ENCODE results near the gene DIP2C. TPM values are rescaled to one million over a fixed set of nuclear protein-coding genes. Genes with fewer than 3 reads are reported as not detected.
"Not testable (repeated sequence)": the region's sequence is repeated elsewhere in the genome, so short reads cannot be mapped to it uniquely, and the experiment has no call there.

The DIP2C gene
- total and polyA plus RNA-seq, 2 experiments from 2014 or later = 9.1 to 15.8 TPM

GRCh38 chr10:586716-587115 is 102.8 kb downstream of the DIP2C start:
- no peak for TF ChIP-seq CTCF (IDR thresholded peaks at IDR 0.05; ENCODE audit: low read depth, low read length)
- Histone ChIP-seq H3K27me3 (no peaks in the 10 kb centered on the region), H3K36me3 (no peaks in the 10 kb centered on the region), H3K9me3 (ENCODE audit: low read depth) (no peaks in the 10 kb centered on the region), H3K27ac (no peak overlapping the region), H3K4me1 (ENCODE audit: low read depth) (peaks cover 5% of the 10 kb centered on the region), H3K4me3 (no peak overlapping the region)
- no peak for DNase-seq (ENCODE audit: low read depth in 1 of 2, low spot score in 1 of 2)

GRCh38 chr10:586151-586550 is 103.3 kb downstream of the DIP2C start:
- Histone ChIP-seq H3K27ac (no peak overlapping the region), H3K4me3 (no peak overlapping the region), H3K36me3 (no peaks in the 10 kb centered on the region), H3K4me1 (ENCODE audit: low read depth) (peaks cover 5% of the 10 kb centered on the region), H3K9me3 (ENCODE audit: low read depth) (no peaks in the 10 kb centered on the region), H3K27me3 (no peaks in the 10 kb centered on the region)
- no peak for DNase-seq (ENCODE audit: low read depth in 1 of 2, low spot score in 1 of 2)
- no peak for TF ChIP-seq CTCF (IDR thresholded peaks at IDR 0.05; ENCODE audit: low read depth, low read length)

- H3K4me1 ChIP-seq (ENCODE audit: low read depth) = peaks cover 5% of the 10 kb centered on the region
- no peaks in the 10 kb centered on the region for H3K36me3 ChIP-seq
- no peak overlapping the region for H3K4me3 ChIP-seq
- H3K27ac ChIP-seq = no peak overlapping the region
- no peak for DNase-seq (ENCODE audit: low read depth in 1 of 2, low spot score in 1 of 2)
- no peaks in the 10 kb centered on the region for H3K9me3 ChIP-seq (ENCODE audit: low read depth)
- no peaks in the 10 kb centered on the region for H3K27me3 ChIP-seq
- no peak for TF ChIP-seq CTCF (IDR thresholded peaks at IDR 0.05; ENCODE audit: low read depth, low read length)
Measured at GRCh38 chr10:585502-585901, 104.0 kb downstream of the DIP2C start.

- not testable (repeated sequence) for H3K4me1 ChIP-seq (ENCODE audit: low read depth); H3K27ac ChIP-seq; H3K36me3 ChIP-seq; DNase-seq (ENCODE audit: low read depth in 1 of 2, low spot score in 1 of 2); H3K9me3 ChIP-seq (ENCODE audit: low read depth); H3K27me3 ChIP-seq; H3K4me3 ChIP-seq
Measured at GRCh38 chr10:584497-585290, 104.8 kb downstream of the DIP2C start.

GRCh38 chr10:583433-583832 is 106.0 kb downstream of the DIP2C start:
- no peak for DNase-seq (ENCODE audit: low read depth in 1 of 2, low spot score in 1 of 2)
- no peak for TF ChIP-seq CTCF (IDR thresholded peaks at IDR 0.05; ENCODE audit: low read depth, low read length)
- H3K36me3 ChIP-seq = no peaks in the 10 kb centered on the region
- H3K27me3 ChIP-seq = no peaks in the 10 kb centered on the region
- H3K27ac ChIP-seq = no peak overlapping the region
- peaks cover 3% of the 10 kb centered on the region for H3K4me1 ChIP-seq (ENCODE audit: low read depth)
- no peaks in the 10 kb centered on the region for H3K9me3 ChIP-seq (ENCODE audit: low read depth)
- no peak overlapping the region for H3K4me3 ChIP-seq

GRCh38 chr10:581776-582330 is 107.6 kb downstream of the DIP2C start:
- no peak for TF ChIP-seq CTCF (IDR thresholded peaks at IDR 0.05; ENCODE audit: low read depth, low read length)
- Histone ChIP-seq H3K9me3 (ENCODE audit: low read depth) (no peaks in the 10 kb centered on the region), H3K27me3 (no peaks in the 10 kb centered on the region), H3K4me3 (no peak overlapping the region), H3K4me1 (ENCODE audit: low read depth) (no peaks in the 10 kb centered on the region), H3K27ac (no peak overlapping the region), H3K36me3 (no peaks in the 10 kb centered on the region)
- no peak for DNase-seq (ENCODE audit: low read depth in 1 of 2, low spot score in 1 of 2)
